ENCODE measurements around the gene UNK.
"Not testable (repeated sequence)": the region's sequence is repeated elsewhere in the genome, so short reads cannot be mapped to it uniquely, and the experiment has no call there.

Gene UNK

GRCh38 chr17:75754378-75755204 is 30.0 kb upstream of the UNK start:
- no peak for DNase-seq (ENCODE audit: low spot score)

GRCh38 chr17:75755205-75755901 is 29.3 kb upstream of the UNK start:
- DNase-seq (ENCODE audit: low spot score), result no peak

GRCh38 chr17:75755990-75756389 is 28.6 kb upstream of the UNK start:
- no peak for DNase-seq (ENCODE audit: low spot score)

GRCh38 chr17:75756451-75757085 is 28.0 kb upstream of the UNK start:
- no peak for DNase-seq (ENCODE audit: low spot score)

GRCh38 chr17:75757086-75757681 is 27.4 kb upstream of the UNK start:
- DNase-seq (ENCODE audit: low spot score), result no peak

GRCh38 chr17:75758131-75758905 is 26.3 kb upstream of the UNK start:
- DNase-seq (ENCODE audit: low spot score), result no peak

- no peak for DNase-seq (ENCODE audit: low spot score)
Measured at GRCh38 chr17:75759457-75759856, 25.1 kb upstream of the UNK start.

GRCh38 chr17:75759978-75760640 is 24.5 kb upstream of the UNK start:
- DNase-seq (ENCODE audit: low spot score), result not testable (repeated sequence)

GRCh38 chr17:75762513-75763268 is 21.9 kb upstream of the UNK start:
- no peak for DNase-seq (ENCODE audit: low spot score)

GRCh38 chr17:75763269-75763607 is 21.4 kb upstream of the UNK start:
- no peak for DNase-seq (ENCODE audit: low spot score)

- DNase-seq (ENCODE audit: low spot score), result no peak
Measured at GRCh38 chr17:75763613-75764416, 20.8 kb upstream of the UNK start.

- DNase-seq (ENCODE audit: low spot score), result no peak
Measured at GRCh38 chr17:75764417-75764710, 20.2 kb upstream of the UNK start.

GRCh38 chr17:75764711-75765421 is 19.7 kb upstream of the UNK start, which contains the start of gene GALK1:
TSS of gene GALK1 (minus strand) at chr17:75765192. CDS start at chr17:75765136, 56 bp downstream.
- no peak for DNase-seq (ENCODE audit: low spot score)

- DNase-seq (ENCODE audit: low spot score), result no peak
Measured at GRCh38 chr17:75765981-75766380, 18.6 kb upstream of the UNK start.

GRCh38 chr17:75767881-75768280 is 16.7 kb upstream of the UNK start:
- no peak for DNase-seq (ENCODE audit: low spot score)

- DNase-seq (ENCODE audit: low spot score), result no peak
Measured at GRCh38 chr17:75769536-75769935, 15.1 kb upstream of the UNK start.

GRCh38 chr17:75771334-75772281 is 13.0 kb upstream of the UNK start:
- no peak for DNase-seq (ENCODE audit: low spot score)

Measured in pons (tissue), 1 donor.